GM12878 (cell line): Measurements from ENCODE around the gene RGS14. TPM values are rescaled to one million over a fixed set of nuclear protein-coding genes. Genes with fewer than 3 reads are reported as not detected.

Experiments
- ATF2 ChIP-seq: IDR thresholded peaks from 2 replicates; pipeline ENCODE4 v1.6.1; 2012; ENCODE audit warnings: low read length, inconsistent platforms
- CBX5 ChIP-seq: sonication (generic); IDR thresholded peaks from 2 replicates; pipeline ENCODE4 v1.6.1; 2016; ENCODE audit warnings: low read depth, moderate library complexity, mild to moderate bottlenecking, inconsistent platforms
- CREB1 ChIP-seq: IDR thresholded peaks from 2 replicates; pipeline ENCODE4 v1.6.1; 2012; ENCODE audit warnings: low read depth, mild to moderate bottlenecking, inconsistent platforms
- HCFC1 ChIP-seq: fragments of 150-350 bp; IDR thresholded peaks from 2 replicates; pipeline ENCODE4 v1.6.1; 2014; ENCODE audit warnings: low read length
- KLF5 ChIP-seq: fragments of 450-650 bp; IDR thresholded peaks from 2 replicates; pipeline ENCODE4 v1.6.1; 2014; ENCODE audit warnings: mild to moderate bottlenecking; ENCODE audit not compliant: partially characterized antibody
- MEF2B ChIP-seq: fragments of 450-650 bp; IDR thresholded peaks from 2 replicates; pipeline ENCODE4 v1.6.1; 2018; ENCODE audit warnings: mild to moderate bottlenecking, moderate library complexity; ENCODE audit not compliant: partially characterized antibody, poor library complexity, severe bottlenecking
- MXI1 ChIP-seq: fragments of 150-350 bp; IDR thresholded peaks from 2 replicates; pipeline ENCODE4 v1.6.1; 2011; ENCODE audit warnings: low read depth, mild to moderate bottlenecking, inconsistent platforms, low read length, improper control_type of control experiment
- MYC ChIP-seq: IDR thresholded peaks from 2 replicates; pipeline ENCODE4 v1.6.1; 2011; ENCODE audit warnings: mild to moderate bottlenecking, low read length, moderate library complexity, inconsistent platforms; ENCODE audit not compliant: insufficient read depth, insufficient replicate concordance, insufficient read length, severe bottlenecking
- NFYB ChIP-seq: IDR thresholded peaks from 2 replicates; pipeline ENCODE4 v1.6.1; 2011; ENCODE audit warnings: low read depth, mild to moderate bottlenecking, low read length, improper control_type of control experiment, moderate library complexity; ENCODE audit not compliant: insufficient read depth
- NKRF ChIP-seq: fragments of 450-650 bp; conservative IDR thresholded peaks from 2 replicates; pipeline ENCODE4 v1.6.1; 2017; ENCODE audit warnings: mild to moderate bottlenecking, moderate library complexity
- NR2F1 ChIP-seq: fragments of 450-650 bp; conservative IDR thresholded peaks from 2 replicates; pipeline ENCODE4 v1.6.1; 2017; ENCODE audit warnings: mild to moderate bottlenecking
- PBX3 ChIP-seq: IDR thresholded peaks from 2 replicates; pipeline ENCODE4 v1.6.1; 2011; ENCODE audit warnings: mild to moderate bottlenecking, low read depth, low read length, moderate library complexity; ENCODE audit not compliant: insufficient replicate concordance
- SIN3A ChIP-seq: IDR thresholded peaks from 2 replicates; pipeline ENCODE4 v1.6.1; 2012; ENCODE audit warnings: low read depth, low read length, improper control_type of control experiment
- SMARCA5 ChIP-seq: fragments of 450-650 bp; IDR thresholded peaks from 2 replicates; pipeline ENCODE4 v1.6.1; 2017; ENCODE audit warnings: mild to moderate bottlenecking
- SPI1 ChIP-seq: IDR thresholded peaks from 2 replicates; pipeline ENCODE4 v1.6.1; 2011; ENCODE audit warnings: low read depth, mild to moderate bottlenecking, low read length, moderate library complexity, borderline replicate concordance; ENCODE audit not compliant: insufficient read depth
- STAT1 ChIP-seq: fragments of 450-650 bp; conservative IDR thresholded peaks from 2 replicates; pipeline ENCODE4 v1.6.1; 2014; ENCODE audit warnings: antibody characterized with exemption, mild to moderate bottlenecking
- YBX1 ChIP-seq: fragments of 450-650 bp; IDR thresholded peaks from 2 replicates; pipeline ENCODE4 v1.6.1; 2016; ENCODE audit warnings: antibody characterized with exemption
- ZBED1 ChIP-seq: IDR thresholded peaks from 2 replicates; pipeline ENCODE4 v1.6.1; 2016; ENCODE audit warnings: borderline replicate concordance
- ZNF592 ChIP-seq: fragments of 450-650 bp; IDR thresholded peaks from 2 replicates; pipeline ENCODE4 v1.6.1; 2017; ENCODE audit warnings: mild to moderate bottlenecking, moderate library complexity
- ZSCAN29 ChIP-seq: fragments of 450-650 bp; IDR thresholded peaks from 2 replicates; pipeline ENCODE4 v1.6.1; 2017; ENCODE audit warnings: mild to moderate bottlenecking, moderate library complexity
- ZZZ3 ChIP-seq: IDR thresholded peaks from 2 replicates; pipeline ENCODE4 v1.6.1; 2011; ENCODE audit warnings: low read depth; ENCODE audit not compliant: control insufficient read depth, insufficient read length
- polyA plus RNA-seq, 11 experiments: library from polyadenylated mRNA; depleted of rRNA in 4 of 11; unstranded in 6 of 11; stranded (reverse) in 5 of 11; fragments of >200 nt; fragmentation: Nextera tagmentation in 4 of 11; fragmentation: Illumina TruSeq in 1 of 11; extraction: Ambion mirVana in 4 of 11; extraction: Trizol in 1 of 11; gene quantifications; 1 replicate in 1 of 11; 2 replicates in 10 of 11; pipeline versions ENCODE4 v1.2.1 to v1.2.3, GENCODE V29; 2011 to 2016; ENCODE audit warnings: inconsistent platforms in 2 of 11, missing spikeins in 2 of 11, low read depth in 1 of 11
- total RNA-seq, 4 experiments: library from RNA; depleted of rRNA in 3 of 4; stranded (reverse); fragments of >200 nt in 3 of 4; fragmentation: Illumina TruSeq in 1 of 4; extraction: Trizol in 1 of 4; gene quantifications; 2 replicates each; pipeline versions ENCODE4 v1.2.1 to v1.2.3, GENCODE V29; 2013 to 2021

RGS14 gene
- total and polyA plus RNA-seq, 10 of the 15 experiments (the other 5 are each of a cell fraction or from before 2014, with no cell fraction given) = 0.19 to 88.7 (median 54.8) TPM

- TF ChIP-seq ZNF592 (no peak), NR2F1 (no peak), ATF2 (no peak), MEF2B (no peak), SMARCA5 (peak; percentile 72; the same call in 1 of the 2 replicates), NKRF (no peak), ZBED1 (no peak; the same call in 1 of the 2 replicates), ZZZ3 (no peak), CBX5 (no peak), CREB1 (no peak), ZSCAN29 (no peak), MYC (peak; percentile 44), SIN3A (peak; percentile 76), YBX1 (no peak), STAT1 (no peak), NFYB (no peak), KLF5 (no peak), HCFC1 (no peak), PBX3 (no peak), MXI1 (peak; percentile 88), SPI1 (no peak)
These were observed 32.9 kb downstream of the RGS14 start (continued) for GRCh38 chr5:177390363-177391300.
